ENCODE results near the gene RNASEL. TPM values are rescaled to one million over a fixed set of nuclear protein-coding genes. Genes with fewer than 3 reads are reported as not detected.
A peak's percentile ranks its signal among the peaks of the same experiment; 100 is the strongest.

RNASEL gene
- total RNA-seq, 1 donor from 2014 or later = 3.5 TPM

DNA sequence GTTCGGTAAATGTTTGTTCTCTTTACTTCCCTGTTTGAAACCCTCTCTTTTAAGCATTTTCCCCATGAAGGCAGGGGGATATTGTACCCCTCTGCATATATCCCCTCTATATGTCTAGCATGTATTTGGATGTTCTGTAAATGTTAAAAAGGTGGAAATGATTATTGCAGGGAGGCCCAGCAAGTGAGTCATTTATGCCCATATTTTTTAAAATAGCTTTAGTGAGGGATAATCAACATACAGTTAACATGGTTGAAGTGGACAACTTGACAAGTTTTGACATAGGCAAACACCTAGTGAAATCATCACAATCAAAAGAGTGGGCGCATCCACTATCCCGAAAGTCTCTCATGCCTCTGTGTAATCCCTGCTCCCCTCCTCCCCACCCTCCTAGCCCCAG is 36.0 kb upstream of the RNASEL start:
- Histone ChIP-seq H3K27me3 (ENCODE audit: low read depth) (no peaks in the 10 kb centered on the region), H3K4me1 (peaks cover 61% of the 10 kb centered on the region), H3K9me3 (replicated peaks) (no peaks in the 10 kb centered on the region), H3K36me3 (no peaks in the 10 kb centered on the region), H3K4me3 (no peak overlapping the region), H3K27ac (replicated peaks) (peak overlapping the region; percentile 55)
- no peak for DNase-seq
- intact Hi-C loops (cut with micrococcal nuclease) = no loop called here
- TF ChIP-seq, protein P1, sequence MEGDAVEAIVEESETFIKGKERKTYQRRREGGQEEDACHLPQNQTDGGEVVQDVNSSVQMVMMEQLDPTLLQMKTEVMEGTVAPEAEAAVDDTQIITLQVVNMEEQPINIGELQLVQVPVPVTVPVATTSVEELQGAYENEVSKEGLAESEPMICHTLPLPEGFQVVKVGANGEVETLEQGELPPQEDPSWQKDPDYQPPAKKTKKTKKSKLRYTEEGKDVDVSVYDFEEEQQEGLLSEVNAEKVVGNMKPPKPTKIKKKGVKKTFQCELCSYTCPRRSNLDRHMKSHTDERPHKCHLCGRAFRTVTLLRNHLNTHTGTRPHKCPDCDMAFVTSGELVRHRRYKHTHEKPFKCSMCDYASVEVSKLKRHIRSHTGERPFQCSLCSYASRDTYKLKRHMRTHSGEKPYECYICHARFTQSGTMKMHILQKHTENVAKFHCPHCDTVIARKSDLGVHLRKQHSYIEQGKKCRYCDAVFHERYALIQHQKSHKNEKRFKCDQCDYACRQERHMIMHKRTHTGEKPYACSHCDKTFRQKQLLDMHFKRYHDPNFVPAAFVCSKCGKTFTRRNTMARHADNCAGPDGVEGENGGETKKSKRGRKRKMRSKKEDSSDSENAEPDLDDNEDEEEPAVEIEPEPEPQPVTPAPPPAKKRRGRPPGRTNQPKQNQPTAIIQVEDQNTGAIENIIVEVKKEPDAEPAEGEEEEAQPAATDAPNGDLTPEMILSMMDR (IDR thresholded peaks at IDR 0.05; ENCODE audit: borderline replicate concordance) = no peak

- no peaks in the 10 kb centered on the region for H3K9me3 ChIP-seq (replicated peaks)
- H3K4me1 ChIP-seq = peaks cover 56% of the 10 kb centered on the region
- intact Hi-C loops (cut with micrococcal nuclease) = no loop called here
- H3K27me3 ChIP-seq (ENCODE audit: low read depth) = no peaks in the 10 kb centered on the region
- H3K27ac ChIP-seq (replicated peaks) = peak overlapping the region; percentile 55
- H3K36me3 ChIP-seq = no peaks in the 10 kb centered on the region
- TF ChIP-seq, protein P1 (IDR thresholded peaks at IDR 0.05; ENCODE audit: borderline replicate concordance) = no peak
- no peak overlapping the region for H3K4me3 ChIP-seq
- DNase-seq = no peak
Observed at GRCh38 chr1:182624577-182624976, 35.5 kb upstream of the RNASEL start.

DNA sequence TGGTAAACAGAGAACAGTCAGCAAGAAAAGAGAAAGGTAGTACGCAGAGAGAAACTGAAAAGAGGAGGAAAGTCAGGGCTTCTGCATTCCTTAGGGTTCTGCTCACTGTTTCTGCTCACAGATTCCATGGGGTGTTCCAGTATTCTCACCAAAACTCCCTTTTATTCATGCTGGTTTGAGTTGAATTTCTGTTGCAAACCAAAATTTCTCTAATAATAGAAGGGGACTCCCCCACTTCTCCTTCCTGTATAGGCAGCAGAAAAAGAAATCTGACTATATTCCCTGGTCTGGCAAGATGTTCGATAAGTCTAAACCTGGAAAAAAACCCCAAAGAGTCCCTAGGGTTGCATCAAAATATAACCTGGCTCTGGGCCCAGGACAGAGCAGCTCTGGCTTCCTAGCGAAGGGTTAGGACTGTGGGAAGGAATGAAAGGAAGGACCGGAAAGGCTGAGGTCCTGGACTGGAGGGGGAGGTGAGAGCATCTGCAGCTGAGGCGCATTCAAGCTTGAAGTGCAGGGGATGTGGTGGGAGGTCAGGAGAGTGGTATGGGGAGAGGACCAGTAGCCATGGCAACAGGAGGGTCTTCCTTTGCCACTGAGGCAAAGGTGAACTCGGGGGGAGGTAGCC is 34.0 kb upstream of the RNASEL start:
- TF ChIP-seq, protein P1 (IDR thresholded peaks at IDR 0.05; ENCODE audit: borderline replicate concordance) = no peak
- H3K36me3 ChIP-seq = no peaks in the 10 kb centered on the region
- no peaks in the 10 kb centered on the region for H3K9me3 ChIP-seq (replicated peaks)
- H3K4me1 ChIP-seq = peaks cover 52% of the 10 kb centered on the region
- no peak overlapping the region for H3K4me3 ChIP-seq
- H3K27ac ChIP-seq (replicated peaks) = peak overlapping the region; percentile 55
- intact Hi-C loops (cut with micrococcal nuclease) = no loop called here
- no peak for DNase-seq
- H3K27me3 ChIP-seq (ENCODE audit: low read depth) = no peaks in the 10 kb centered on the region

- intact Hi-C loops (cut with micrococcal nuclease) = no loop called here
- no peak overlapping the region for H3K4me3 ChIP-seq
Observed at GRCh38 chr1:182621906-182622305, 32.9 kb upstream of the RNASEL start.

DNA sequence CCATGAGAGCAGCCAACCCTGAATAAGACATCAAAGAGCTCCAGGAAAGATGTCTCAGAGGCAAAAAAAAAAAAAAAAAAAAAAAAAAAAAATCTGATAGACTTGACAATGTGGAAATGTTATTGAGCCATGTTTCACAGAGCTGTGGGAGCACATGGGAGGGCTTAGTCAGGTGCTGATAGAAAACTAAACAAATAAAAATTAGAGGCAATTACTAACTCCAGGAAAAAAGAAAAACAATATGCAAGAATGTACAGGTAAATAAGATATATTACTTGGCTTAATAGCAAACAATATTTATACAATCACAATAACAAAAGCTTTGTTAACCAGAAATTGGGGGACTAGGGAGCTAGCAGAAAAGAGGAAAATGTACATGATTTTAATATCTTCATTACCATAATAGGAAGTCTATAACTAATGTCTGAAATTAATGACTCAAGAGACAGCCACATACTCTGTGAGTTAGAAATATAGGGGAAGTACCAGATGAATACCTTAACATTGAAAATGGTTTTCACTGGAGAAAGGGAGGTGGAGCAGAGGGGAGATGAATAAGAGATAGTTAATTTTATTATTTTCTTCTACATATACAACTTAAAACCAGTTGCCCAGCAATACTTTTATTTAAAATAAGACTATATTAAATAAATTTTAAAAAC is 32.0 kb upstream of the RNASEL start:
- DNase-seq = no peak
- Histone ChIP-seq H3K27ac (replicated peaks) (no peak overlapping the region), H3K4me3 (no peak overlapping the region), H3K27me3 (ENCODE audit: low read depth) (no peaks in the 10 kb centered on the region), H3K9me3 (replicated peaks) (no peaks in the 10 kb centered on the region), H3K4me1 (peaks cover 51% of the 10 kb centered on the region), H3K36me3 (no peaks in the 10 kb centered on the region)
- TF ChIP-seq, protein P1 (IDR thresholded peaks at IDR 0.05; ENCODE audit: borderline replicate concordance) = no peak
- intact Hi-C loops (cut with micrococcal nuclease) = no loop called here

More at GRCh38 chr1:182621906-182622305, 32.9 kb upstream of the RNASEL start:
- TF ChIP-seq, protein P1 (IDR thresholded peaks at IDR 0.05; ENCODE audit: borderline replicate concordance) = no peak
- Histone ChIP-seq H3K27ac (replicated peaks) (no peak overlapping the region), H3K4me1 (peaks cover 51% of the 10 kb centered on the region), H3K36me3 (no peaks in the 10 kb centered on the region), H3K27me3 (ENCODE audit: low read depth) (no peaks in the 10 kb centered on the region), H3K9me3 (replicated peaks) (no peaks in the 10 kb centered on the region)
- no peak for DNase-seq

Data from left ventricle myocardium inferior (tissue), 1 donor.